ENCODE data around the gene NPNT. TPM values are rescaled to one million over a fixed set of nuclear protein-coding genes. Genes with fewer than 3 reads are reported as not detected.

Gene NPNT
- polyA plus RNA-seq, 1 experiment, result not detected

GRCh38 chr4:105878668-105879067, 16.6 kb upstream of the NPNT start:
- ChIA-PET CTCF (no interaction called here), POLR2A (no interaction called here)
- TF ChIP-seq CTCF (IDR thresholded peaks at IDR 0.05; ENCODE audit: insufficient read depth, low read depth, low read length), result no peak
- DNase-seq (ENCODE audit: low read depth), result no peak
- Histone ChIP-seq H3K36me3 (ENCODE audit: control insufficient read depth, insufficient read depth, low read length) (no peaks in the 10 kb centered on the region), H3K4me3 (ENCODE audit: low read depth, low read length) (no peak overlapping the region), H3K27me3 (ENCODE audit: control insufficient read depth, insufficient read depth, low read length) (no peaks in the 10 kb centered on the region)

DNA sequence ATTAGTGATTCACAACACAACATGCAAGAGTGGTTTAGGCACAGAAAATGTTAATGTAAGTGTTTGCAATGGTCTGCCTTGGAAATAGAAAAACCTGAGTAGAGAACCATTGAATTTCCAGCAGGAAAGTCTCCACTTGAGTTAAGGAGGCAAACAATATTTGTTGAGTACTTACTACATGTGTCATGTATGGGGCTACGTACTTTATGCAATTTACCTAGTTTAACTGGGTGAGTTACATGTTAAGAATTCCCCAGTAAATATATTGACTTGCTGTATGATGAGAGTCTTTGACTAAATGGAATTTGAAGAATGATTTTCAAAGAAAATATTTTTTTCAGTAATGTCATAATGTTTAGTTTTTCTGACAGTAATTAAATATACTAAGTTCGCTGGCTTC, 7.8 kb upstream of the NPNT start:
- TF ChIP-seq CTCF (IDR thresholded peaks at IDR 0.05; ENCODE audit: insufficient read depth, low read depth, low read length), result no peak
- H3K27me3 ChIP-seq (ENCODE audit: control insufficient read depth, insufficient read depth, low read length), result peaks cover 3% of the 10 kb centered on the region
- DNase-seq (ENCODE audit: low read depth), result no peak
- ChIA-PET CTCF (no interaction called here), POLR2A (no interaction called here)
- H3K36me3 ChIP-seq (ENCODE audit: control insufficient read depth, insufficient read depth, low read length), result no peaks in the 10 kb centered on the region
- H3K4me3 ChIP-seq (ENCODE audit: low read depth, low read length), result no peak overlapping the region

DNA sequence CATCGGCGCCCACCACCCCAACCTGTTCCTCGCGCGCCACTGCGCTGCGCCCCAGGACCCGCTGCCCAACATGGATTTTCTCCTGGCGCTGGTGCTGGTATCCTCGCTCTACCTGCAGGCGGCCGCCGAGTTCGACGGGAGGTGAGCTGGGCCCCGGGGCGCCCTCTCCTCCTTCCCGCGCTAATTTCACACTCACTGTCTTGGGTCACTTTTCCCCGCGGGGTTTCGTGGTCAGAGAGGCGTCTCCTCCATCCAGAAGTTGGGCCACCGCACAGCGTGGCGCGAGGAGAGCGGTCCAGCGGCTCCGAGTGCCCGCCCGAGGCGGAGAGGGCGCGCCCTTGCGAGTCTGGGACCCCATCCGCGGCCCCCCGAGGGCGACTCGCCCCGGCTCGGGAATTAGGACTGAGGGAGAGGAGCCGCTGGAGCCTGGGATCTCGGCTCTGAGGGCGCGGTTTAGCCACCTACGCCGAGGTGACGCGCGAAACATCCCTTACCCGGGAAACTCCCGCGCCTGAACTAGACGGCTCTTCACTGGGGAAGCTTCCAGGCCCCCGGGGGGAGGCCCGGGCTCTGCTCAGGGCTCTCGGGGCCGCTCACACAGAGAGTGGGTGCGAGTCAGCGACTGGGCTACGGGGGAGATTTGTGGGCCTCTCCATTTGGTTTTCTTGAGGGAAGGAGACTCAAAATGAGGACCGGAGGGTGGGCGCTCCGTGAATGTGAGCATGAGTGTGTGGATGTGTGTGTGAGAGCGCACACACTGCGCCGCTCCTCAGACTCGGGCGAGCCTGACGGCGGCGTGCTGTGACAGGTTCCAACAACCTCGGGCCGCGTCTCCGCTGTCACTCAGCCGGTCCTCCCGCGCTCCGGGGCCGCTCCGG, 551 bp downstream of the NPNT start:
- H3K4me3 ChIP-seq (ENCODE audit: low read depth, low read length), result no peak overlapping the region
- H3K27me3 ChIP-seq (ENCODE audit: control insufficient read depth, insufficient read depth, low read length), result peaks cover 38% of the 10 kb centered on the region
- no peak for TF ChIP-seq CTCF (IDR thresholded peaks at IDR 0.05; ENCODE audit: insufficient read depth, low read depth, low read length)
- POLR2A ChIA-PET, result no interaction called here
- DNase-seq (ENCODE audit: low read depth), result no peak
- no peaks in the 10 kb centered on the region for H3K36me3 ChIP-seq (ENCODE audit: control insufficient read depth, insufficient read depth, low read length)
- CTCF ChIA-PET, result no interaction called here

DNA sequence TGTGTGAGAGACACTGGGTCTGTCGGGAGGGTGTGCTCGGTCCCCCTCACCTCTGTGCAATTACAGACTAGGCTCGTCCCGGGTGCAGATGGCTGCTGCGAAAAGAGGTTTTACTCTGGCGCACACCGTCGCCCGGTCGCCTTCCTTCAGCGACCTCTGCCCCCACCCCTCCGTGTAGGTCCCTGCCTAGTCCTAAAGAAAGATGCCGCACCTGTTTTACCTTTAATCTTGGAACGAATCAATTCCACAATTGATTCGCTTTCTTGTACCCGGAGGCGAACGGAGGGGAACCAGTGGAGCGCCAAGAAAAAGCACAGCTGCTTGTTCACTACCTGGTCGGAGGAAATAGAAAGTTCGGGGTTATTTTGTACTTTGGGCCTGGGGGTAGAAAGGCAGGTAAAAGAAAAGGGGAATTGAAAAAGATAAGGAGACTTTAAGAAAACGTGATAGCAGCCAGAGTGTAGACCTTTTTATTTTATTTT, 1.2 kb downstream of the NPNT start:
- no peak for TF ChIP-seq CTCF (IDR thresholded peaks at IDR 0.05; ENCODE audit: insufficient read depth, low read depth, low read length)
- H3K4me3 ChIP-seq (ENCODE audit: low read depth, low read length), result no peak overlapping the region
- no peak for DNase-seq (ENCODE audit: low read depth)
- no peaks in the 10 kb centered on the region for H3K36me3 ChIP-seq (ENCODE audit: control insufficient read depth, insufficient read depth, low read length)
- POLR2A ChIA-PET, result no interaction called here
- CTCF ChIA-PET, result no interaction called here
- H3K27me3 ChIP-seq (ENCODE audit: control insufficient read depth, insufficient read depth, low read length), result peaks cover 38% of the 10 kb centered on the region

DNA sequence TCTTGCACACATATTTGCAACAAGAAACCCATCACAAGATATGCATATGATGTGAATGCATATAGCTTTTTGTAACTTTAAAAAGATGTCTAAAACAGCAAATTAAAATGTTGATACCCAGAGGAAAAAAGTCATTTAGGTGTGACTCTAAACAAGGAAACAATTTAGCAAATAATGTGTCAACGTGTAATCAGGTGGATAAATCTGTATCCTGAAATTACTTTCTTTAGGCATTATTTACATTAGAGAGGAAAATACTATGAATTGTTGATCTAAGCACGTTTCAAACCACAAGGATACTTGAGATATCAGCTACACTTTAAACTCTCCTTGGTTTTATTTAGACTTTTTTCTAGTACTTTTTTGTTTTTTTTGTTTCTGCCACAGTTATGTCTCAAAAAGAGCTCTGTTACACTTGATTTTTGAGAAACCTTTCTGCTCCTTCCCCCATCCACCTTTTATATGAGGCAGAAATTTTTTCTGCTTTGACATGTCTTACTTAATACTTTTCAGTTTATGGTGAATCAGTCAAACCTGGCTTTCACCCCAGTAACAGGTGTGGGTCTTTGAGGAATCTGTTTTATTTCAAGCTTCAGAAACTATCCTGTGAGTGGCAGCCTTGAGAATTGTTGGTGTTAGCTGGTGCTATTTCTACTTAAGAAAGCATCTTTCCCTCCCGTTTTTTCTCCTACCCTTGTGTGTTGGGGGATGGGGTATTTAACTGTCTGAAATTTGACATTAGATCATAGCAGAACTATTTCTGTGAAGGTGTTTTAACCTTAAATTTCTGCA, 1.9 kb downstream of the NPNT start:
- Histone ChIP-seq H3K4me3 (ENCODE audit: low read depth, low read length) (no peak overlapping the region), H3K27me3 (ENCODE audit: control insufficient read depth, insufficient read depth, low read length) (peaks cover 35% of the 10 kb centered on the region), H3K36me3 (ENCODE audit: control insufficient read depth, insufficient read depth, low read length) (no peaks in the 10 kb centered on the region)
- ChIA-PET POLR2A (no interaction called here), CTCF (no interaction called here)
- no peak for TF ChIP-seq CTCF (IDR thresholded peaks at IDR 0.05; ENCODE audit: insufficient read depth, low read depth, low read length)
- no peak for DNase-seq (ENCODE audit: low read depth)
